Neural progenitor cell (in vitro differentiated cells): ENCODE data around the gene OR2V2. TPM values are rescaled to one million over a fixed set of nuclear protein-coding genes. Genes with fewer than 3 reads are reported as not detected.
"Not testable (repeated sequence)": the region's sequence is repeated elsewhere in the genome, so short reads cannot be mapped to it uniquely, and the experiment has no call there.

Experiments
- DNase-seq: peaks from one replicate; pipeline ENCODE4 v3.0.0-alpha.2; 2016; ENCODE audit warnings: low spot score
- H2AFZ ChIP-seq: fragments of 200-600 bp; sonication (generic); replicated peaks from 2 replicates; pipeline ENCODE4 v1.6.1; 2016; ENCODE audit warnings: antibody characterized with exemption
- H3F3A ChIP-seq: fragments of 200-600 bp; sonication (generic); 2 replicates; pipeline ENCODE4 v1.6.1; 2016; ENCODE audit warnings: antibody characterized with exemption, low read depth
- H3K27ac ChIP-seq: fragments of 200-600 bp; sonication (generic); 2 replicates; pipeline ENCODE4 v1.5.1; 2016; ENCODE audit warnings: mild to moderate bottlenecking
- H3K27me3 ChIP-seq: fragments of 200-600 bp; sonication (generic); 2 replicates; pipeline ENCODE4 v1.6.1; 2016; ENCODE audit warnings: mild to moderate bottlenecking, moderate library complexity
- H3K36me3 ChIP-seq: fragments of 200-600 bp; sonication (generic); 2 replicates; pipeline ENCODE4 v1.5.1; 2016
- H3K4me1 ChIP-seq: fragments of 200-600 bp; sonication (generic); 2 replicates; pipeline ENCODE4 v1.6.1; 2016; ENCODE audit warnings: mixed run types
- H3K4me2 ChIP-seq: fragments of 200-600 bp; sonication (generic); 2 replicates; pipeline ENCODE4 v1.6.1; 2016
- H3K4me3 ChIP-seq: fragments of 200-600 bp; sonication (generic); 2 replicates; pipeline ENCODE4 v1.5.1; 2016
- H3K79me2 ChIP-seq: fragments of 200-600 bp; sonication (generic); 2 replicates; pipeline ENCODE4 v1.6.1; 2016; ENCODE audit warnings: low read depth
- H3K9ac ChIP-seq: fragments of 200-600 bp; sonication (generic); 2 replicates; pipeline ENCODE4 v1.6.1; 2016
- H3K9me3 ChIP-seq: fragments of 200-600 bp; sonication (generic); 2 replicates; pipeline ENCODE4 v1.5.1; 2016; ENCODE audit warnings: low read depth
- H4K20me1 ChIP-seq: fragments of 200-600 bp; sonication (generic); 2 replicates; pipeline ENCODE4 v1.6.1; 2016; ENCODE audit warnings: low read depth
- H3K27ac Mint-ChIP-seq: 3 replicates; pipeline ENCODE4 v1.8.0; 2021; ENCODE audit warnings: mixed read lengths
- H3K27me3 Mint-ChIP-seq: 2 replicates; pipeline ENCODE4 v1.8.0; 2022; ENCODE audit warnings: low read depth, mild to moderate bottlenecking, inconsistent platforms, moderate library complexity, mixed read lengths; ENCODE audit not compliant: insufficient read depth
- H3K36me3 Mint-ChIP-seq: 3 replicates; pipeline ENCODE4 v1.8.0; 2021; ENCODE audit warnings: mixed read lengths
- H3K4me1 Mint-ChIP-seq: 3 replicates; pipeline ENCODE4 v1.8.0; 2021; ENCODE audit warnings: mixed read lengths
- H3K4me3 Mint-ChIP-seq: 3 replicates; pipeline ENCODE4 v1.8.0; 2021; ENCODE audit warnings: mild to moderate bottlenecking, moderate library complexity, mixed read lengths
- H3K9me3 Mint-ChIP-seq: 3 replicates; pipeline ENCODE4 v1.8.0; 2020; ENCODE audit warnings: mixed read lengths
- EZH2 ChIP-seq: fragments of 200-600 bp; sonication (generic); IDR thresholded peaks from 2 replicates; pipeline ENCODE4 v1.6.1; 2017; ENCODE audit warnings: antibody characterized with exemption, mild to moderate bottlenecking, moderate library complexity
- EZH2phosphoT487 ChIP-seq: fragments of 200-600 bp; sonication (generic); IDR thresholded peaks from 2 replicates; pipeline ENCODE4 v1.6.1; 2017; ENCODE audit warnings: antibody characterized with exemption
- total RNA-seq: library from RNA; depleted of rRNA; stranded (reverse); fragments of >200 nt; gene quantifications from 2 replicates; pipeline ENCODE4 v1.2.3, GENCODE V29; 2015; ENCODE audit warnings: low replicate concordance
- TF ChIP-seq, protein P1 (sequence below): fragments of 200-600 bp; sonication (generic); IDR thresholded peaks from 2 replicates; pipeline ENCODE4 v1.5.1; 2017; ENCODE audit warnings: antibody characterized with exemption, mild to moderate bottlenecking

The OR2V2 gene
- total RNA-seq, 1 donor from 2014 or later = not detected

DNA sequence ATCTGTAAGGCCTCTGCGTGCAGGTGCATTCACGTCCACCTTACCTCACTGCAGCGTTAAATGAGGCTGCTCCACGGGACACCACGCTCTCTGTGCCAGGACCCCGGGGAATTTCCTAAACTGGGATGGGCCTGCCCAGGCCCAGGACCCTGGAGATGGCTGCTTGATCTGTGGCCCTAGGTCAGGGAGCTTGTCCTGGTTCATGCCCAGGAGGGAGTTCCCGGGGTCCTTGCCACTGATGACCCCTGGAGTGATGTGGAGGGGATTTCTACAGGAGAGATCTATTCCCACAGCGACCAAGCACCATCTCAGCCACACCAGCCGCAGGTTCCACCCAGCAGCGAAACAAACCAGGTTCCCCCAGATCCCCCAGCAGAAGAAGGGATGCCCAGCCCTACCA is 19.9 kb upstream of the OR2V2 start:
- Histone ChIP-seq H2AFZ (no peak overlapping the region), H3K4me2 (no peak overlapping the region), H3K79me2 (no peaks in the 10 kb centered on the region), H3K9ac (no peak overlapping the region), H3K27ac (no peak overlapping the region), H4K20me1 (no peaks in the 10 kb centered on the region), H3K4me3 (no peak overlapping the region), H3F3A (no peaks in the 10 kb centered on the region), H3K36me3 (no peaks in the 10 kb centered on the region), H3K9me3 (no peaks in the 10 kb centered on the region), H3K4me1 (no peaks in the 10 kb centered on the region), H3K27me3 (peaks cover 26% of the 10 kb centered on the region)
- Mint-ChIP-seq H3K4me1 (no peaks in the 10 kb centered on the region), H3K27ac (no peak overlapping the region), H3K27me3 (peaks cover 24% of the 10 kb centered on the region), H3K4me3 (no peak overlapping the region), H3K9me3 (no peaks in the 10 kb centered on the region), H3K36me3 (no peaks in the 10 kb centered on the region)
- TF ChIP-seq EZH2phosphoT487 = no peak
- no peak for TF ChIP-seq EZH2
- TF ChIP-seq, protein P1, sequence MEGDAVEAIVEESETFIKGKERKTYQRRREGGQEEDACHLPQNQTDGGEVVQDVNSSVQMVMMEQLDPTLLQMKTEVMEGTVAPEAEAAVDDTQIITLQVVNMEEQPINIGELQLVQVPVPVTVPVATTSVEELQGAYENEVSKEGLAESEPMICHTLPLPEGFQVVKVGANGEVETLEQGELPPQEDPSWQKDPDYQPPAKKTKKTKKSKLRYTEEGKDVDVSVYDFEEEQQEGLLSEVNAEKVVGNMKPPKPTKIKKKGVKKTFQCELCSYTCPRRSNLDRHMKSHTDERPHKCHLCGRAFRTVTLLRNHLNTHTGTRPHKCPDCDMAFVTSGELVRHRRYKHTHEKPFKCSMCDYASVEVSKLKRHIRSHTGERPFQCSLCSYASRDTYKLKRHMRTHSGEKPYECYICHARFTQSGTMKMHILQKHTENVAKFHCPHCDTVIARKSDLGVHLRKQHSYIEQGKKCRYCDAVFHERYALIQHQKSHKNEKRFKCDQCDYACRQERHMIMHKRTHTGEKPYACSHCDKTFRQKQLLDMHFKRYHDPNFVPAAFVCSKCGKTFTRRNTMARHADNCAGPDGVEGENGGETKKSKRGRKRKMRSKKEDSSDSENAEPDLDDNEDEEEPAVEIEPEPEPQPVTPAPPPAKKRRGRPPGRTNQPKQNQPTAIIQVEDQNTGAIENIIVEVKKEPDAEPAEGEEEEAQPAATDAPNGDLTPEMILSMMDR = no peak
- DNase-seq = no peak

DNA sequence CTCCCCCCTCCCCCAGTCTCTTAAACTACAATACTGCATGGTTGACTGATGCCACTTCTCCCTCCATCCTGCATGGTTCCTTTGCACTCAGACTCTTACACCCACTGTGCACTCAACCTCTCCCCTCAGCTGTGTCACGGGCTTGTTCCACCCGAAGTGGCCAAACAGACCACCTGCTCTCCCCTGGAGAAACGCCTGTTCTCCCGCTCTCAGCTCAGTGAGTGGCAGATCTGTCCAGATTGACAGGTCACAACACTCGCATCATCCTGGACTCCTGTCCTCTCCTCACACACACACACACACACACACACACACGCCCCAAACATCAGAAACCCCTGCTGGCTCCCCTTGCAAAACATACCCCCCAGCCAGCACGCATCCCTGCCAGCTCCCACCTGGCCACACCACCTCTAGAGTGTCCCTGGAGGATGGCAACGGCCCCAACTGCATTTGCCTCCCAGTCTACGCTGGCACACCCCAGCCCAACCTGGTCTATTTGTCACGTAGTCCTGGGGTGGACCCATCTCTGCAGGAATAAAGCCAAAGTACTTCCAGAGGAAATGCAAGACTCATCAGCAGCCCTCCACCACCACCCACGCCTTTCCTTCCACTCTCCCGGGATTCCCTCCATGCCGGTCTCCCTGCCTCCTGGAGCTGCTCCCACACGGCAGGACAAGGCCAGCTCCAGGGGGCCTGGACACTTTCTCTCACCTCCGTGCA is 19.3 kb upstream of the OR2V2 start:
- Histone ChIP-seq H3K9me3 (no peaks in the 10 kb centered on the region), H3F3A (no peaks in the 10 kb centered on the region), H3K4me2 (no peak overlapping the region), H3K79me2 (no peaks in the 10 kb centered on the region), H3K27ac (no peak overlapping the region), H4K20me1 (no peaks in the 10 kb centered on the region), H3K4me3 (no peak overlapping the region), H2AFZ (no peak overlapping the region), H3K27me3 (peaks cover 27% of the 10 kb centered on the region), H3K9ac (no peak overlapping the region), H3K4me1 (no peaks in the 10 kb centered on the region), H3K36me3 (no peaks in the 10 kb centered on the region)
- TF ChIP-seq, protein P1 = no peak
- TF ChIP-seq EZH2 (no peak), EZH2phosphoT487 (no peak)
- Mint-ChIP-seq H3K36me3 (no peaks in the 10 kb centered on the region), H3K4me3 (peak overlapping the region; percentile 53), H3K27me3 (peaks cover 24% of the 10 kb centered on the region), H3K9me3 (peaks cover 2% of the 10 kb centered on the region), H3K4me1 (no peaks in the 10 kb centered on the region), H3K27ac (peak overlapping the region; percentile 67)
- DNase-seq = no peak

DNA sequence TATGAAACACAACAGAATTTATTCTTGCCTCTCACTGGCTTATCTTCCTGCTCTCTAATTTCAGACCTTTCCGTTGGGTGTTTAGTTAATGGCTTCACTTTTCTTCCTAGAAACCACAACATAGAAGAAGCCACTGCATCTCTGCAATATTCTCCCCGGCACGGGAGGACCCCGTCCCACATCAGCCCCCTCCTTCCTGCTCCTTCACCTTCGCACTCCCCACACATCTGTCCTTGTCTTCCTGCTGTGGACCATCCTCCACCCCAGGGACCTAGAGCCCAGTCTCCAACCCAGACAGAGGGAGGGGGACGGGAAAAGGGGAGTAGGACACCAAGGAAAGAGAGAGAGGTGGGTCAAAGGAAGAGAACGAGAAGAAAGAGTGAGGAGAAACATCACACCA is 17.8 kb upstream of the OR2V2 start:
- no peak overlapping the region for H3K27ac Mint-ChIP-seq
- H3K9me3 Mint-ChIP-seq = peaks cover 2% of the 10 kb centered on the region
- H3K9ac ChIP-seq = no peak overlapping the region
- H3K4me1 ChIP-seq = no peaks in the 10 kb centered on the region
- H3K27me3 Mint-ChIP-seq = peaks cover 26% of the 10 kb centered on the region
- H3K27ac ChIP-seq = no peak overlapping the region
- H3K4me3 ChIP-seq = no peak overlapping the region
- no peak overlapping the region for H2AFZ ChIP-seq
- no peaks in the 10 kb centered on the region for H3K36me3 Mint-ChIP-seq
- no peak for DNase-seq
- H3K27me3 ChIP-seq = peaks cover 24% of the 10 kb centered on the region
- H3K4me2 ChIP-seq = no peak overlapping the region
- no peaks in the 10 kb centered on the region for H3K36me3 ChIP-seq
- no peaks in the 10 kb centered on the region for H4K20me1 ChIP-seq
- H3K9me3 ChIP-seq = no peaks in the 10 kb centered on the region
- no peaks in the 10 kb centered on the region for H3K4me1 Mint-ChIP-seq
- no peaks in the 10 kb centered on the region for H3K79me2 ChIP-seq
- TF ChIP-seq EZH2phosphoT487 = no peak
- TF ChIP-seq, protein P1 = no peak
- TF ChIP-seq EZH2 = no peak
- H3F3A ChIP-seq = no peaks in the 10 kb centered on the region
- peak overlapping the region; percentile 9 for H3K4me3 Mint-ChIP-seq

DNA sequence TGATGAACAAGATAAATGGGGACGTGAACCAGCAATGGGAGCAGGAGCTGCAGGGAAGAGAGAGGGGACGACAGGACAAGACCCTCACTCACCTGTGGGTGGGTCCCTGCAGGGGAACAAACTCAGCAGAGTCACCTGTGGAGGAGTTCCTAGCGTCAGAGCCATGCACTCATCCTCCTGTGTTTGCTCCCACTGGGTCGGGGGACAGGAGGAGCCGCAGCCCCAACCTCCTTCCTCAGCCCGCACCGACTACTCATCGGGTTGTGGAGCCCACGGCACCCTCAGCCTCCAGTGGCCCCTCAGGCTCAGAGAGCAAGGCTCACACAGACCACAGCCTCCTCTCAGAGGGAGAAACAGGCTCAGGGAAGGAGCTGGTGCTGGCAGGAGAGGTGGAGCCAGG is 17.3 kb upstream of the OR2V2 start:
- H3K27ac Mint-ChIP-seq, H3K36me3 ChIP-seq, H3K9me3 ChIP-seq, H3K4me3 ChIP-seq, H3K9me3 Mint-ChIP-seq, H3F3A ChIP-seq, H3K4me1 ChIP-seq, H3K79me2 ChIP-seq, H4K20me1 ChIP-seq, DNase-seq, H3K4me1 Mint-ChIP-seq, H2AFZ ChIP-seq, H3K9ac ChIP-seq, H3K4me2 ChIP-seq, H3K27ac ChIP-seq, H3K4me3 Mint-ChIP-seq, H3K36me3 Mint-ChIP-seq: not testable (repeated sequence)
- H3K27me3 Mint-ChIP-seq = peaks cover 22% of the 10 kb centered on the region
- H3K27me3 ChIP-seq = peaks cover 24% of the 10 kb centered on the region
